B cell (primary cell): Measurements from ENCODE around the gene WDR43. TPM values are rescaled to one million over a fixed set of nuclear protein-coding genes. Genes with fewer than 3 reads are reported as not detected.

Experiments used
- ATAC-seq: fragments of 200-7000 bp; cut with Tn5 transposase; one replicate; pipeline ENCODE4 v1.10.0; 2021; ENCODE audit warnings: low read depth, mild to moderate bottlenecking, moderate number of reproducible peaks, moderate library complexity
- CTCF ChIA-PET: fragments of 350-600 bp; sonication (Branson Sonifier 250); formaldehyde crosslinking; loops from one replicate; lab custom pipeline; 2021; ENCODE audit warnings: antibody characterized with exemption, inconsistent platforms; lab: Charles Lee
- POLR2A ChIA-PET: fragments of 350-600 bp; sonication (Branson Sonifier 250); formaldehyde crosslinking; loops from one replicate; lab custom pipeline; 2021; ENCODE audit warnings: antibody characterized with exemption; lab: Charles Lee
- DNase-seq: peaks from one replicate; pipeline ENCODE4 v3.0.0; 2013
- H2AFZ ChIP-seq: 2 replicates; pipeline ENCODE4 v1.6.1; 2012; ENCODE audit warnings: mild to moderate bottlenecking, low read depth, low read length; ENCODE audit not compliant: insufficient read depth, poor library complexity, severe bottlenecking
- H3K27ac ChIP-seq, 2 donors: 1 replicate in 1 of 2; 2 replicates in 1 of 2; pipeline ENCODE4 v1.5.1; 2012 to 2013; ENCODE audit warnings: low read length in 2 of 2, mild to moderate bottlenecking in 2 of 2, moderate library complexity in 1 of 2
- H3K27me3 ChIP-seq, 4 experiments: fragments of 200-600 bp in 1 of 4; sonication (generic) in 1 of 4; replicated peaks in 1 of 4; 1 replicate in 2 of 4; 2 replicates in 2 of 4; pipeline versions ENCODE4 v1.6.1 to v1.7.0; 2013 to 2016; ENCODE audit warnings: low read length in 3 of 4, mild to moderate bottlenecking in 2 of 4, mixed read lengths in 1 of 4, moderate library complexity in 1 of 4; ENCODE audit not compliant: insufficient read depth in 4 of 4, control insufficient read depth in 3 of 4; ENCODE audit errors: control extremely low read depth in 1 of 4
- H3K36me3 ChIP-seq, 2 experiments: replicated peaks in 1 of 2; 1 replicate in 1 of 2; 2 replicates in 1 of 2; pipeline versions ENCODE4 v1.6.1 to v1.7.1; 2013; ENCODE audit warnings: low read length in 1 of 2; ENCODE audit not compliant: insufficient read depth in 2 of 2, control insufficient read depth in 1 of 2; ENCODE audit errors: control extremely low read depth in 1 of 2, extremely low read depth in 1 of 2
- H3K4me1 ChIP-seq, 2 donors: fragments of 200-600 bp in 1 of 2; sonication (generic) in 1 of 2; 1 replicate in 1 of 2; 2 replicates in 1 of 2; pipeline versions ENCODE4 v1.5.1 to v1.6.1; 2013 to 2017; ENCODE audit warnings: low read length in 2 of 2; ENCODE audit not compliant: control insufficient read depth in 2 of 2, insufficient read depth in 2 of 2
- H3K4me2 ChIP-seq: replicated peaks from 2 replicates; pipeline ENCODE3; 2012; ENCODE audit warnings: mild to moderate bottlenecking, low read depth, low read length; ENCODE audit not compliant: poor library complexity, severe bottlenecking
- H3K4me3 ChIP-seq, 5 experiments: fragments of 200-600 bp in 1 of 5; sonication (generic) in 1 of 5; 1 replicate in 3 of 5; 2 replicates in 2 of 5; pipeline versions ENCODE4 v1.5.1 to v1.7.0; 2011 to 2016; ENCODE audit warnings: low read length in 4 of 5, mild to moderate bottlenecking in 4 of 5, low read depth in 2 of 5, control low read depth in 1 of 5, moderate library complexity in 1 of 5; ENCODE audit not compliant: insufficient read depth in 1 of 5; ENCODE audit errors: control extremely low read depth in 1 of 5, extremely low read depth in 1 of 5
- H3K79me2 ChIP-seq: fragments of 200-600 bp; sonication (generic); one replicate; pipeline ENCODE4 v1.6.0; 2016; ENCODE audit warnings: low read length; ENCODE audit not compliant: control insufficient read depth, insufficient read depth
- H3K9ac ChIP-seq: fragments of 200-600 bp; sonication (generic); 2 replicates; pipeline ENCODE4 v1.6.1; 2017; ENCODE audit warnings: mild to moderate bottlenecking, low read length, moderate library complexity
- H3K9me3 ChIP-seq, 3 donors: one replicate each; pipeline versions ENCODE4 v1.6.1 to v1.7.1; 2013; ENCODE audit warnings: low read length in 2 of 3; ENCODE audit not compliant: control insufficient read depth in 2 of 3, insufficient read depth in 1 of 3; ENCODE audit errors: control extremely low read depth in 1 of 3
- H4K20me1 ChIP-seq: 2 replicates; pipeline ENCODE4 v1.6.0; 2012; ENCODE audit warnings: mild to moderate bottlenecking, low read length; ENCODE audit not compliant: insufficient read depth, control insufficient read depth, poor library complexity, severe bottlenecking
- H3K27ac Mint-ChIP-seq: one replicate; pipeline ENCODE4 v1.8.0; 2021; ENCODE audit warnings: mixed read lengths
- H3K27me3 Mint-ChIP-seq: one replicate; pipeline ENCODE4 v1.8.0; 2021; ENCODE audit warnings: mixed read lengths
- H3K4me1 Mint-ChIP-seq: one replicate; pipeline ENCODE4 v1.8.0; 2021; ENCODE audit warnings: mixed read lengths
- H3K4me3 Mint-ChIP-seq: one replicate; pipeline ENCODE4 v1.8.0; 2021; ENCODE audit warnings: mixed read lengths
- H3K9me3 Mint-ChIP-seq: one replicate; pipeline ENCODE4 v1.8.0; 2022; ENCODE audit warnings: mixed read lengths; ENCODE audit not compliant: insufficient read depth
- EZH2 ChIP-seq: IDR thresholded peaks from 2 replicates; pipeline ENCODE4 v1.6.1; 2012; ENCODE audit warnings: borderline replicate concordance, low read depth, mild to moderate bottlenecking, moderate library complexity, low read length; ENCODE audit not compliant: insufficient read depth, poor library complexity, severe bottlenecking
- WGBS: methylation state at CpG from one replicate; pipeline ENCODE4 v1.1.5; 2013; ENCODE audit warnings: missing lambda C conversion rate; ENCODE audit not compliant: insufficient coverage; 5-methylcytosine and 5-hydroxymethylcytosine counted together
- intact Hi-C: fragments of 100-400 bp; cut with micrococcal nuclease; formaldehyde crosslinking; loops from one replicate; pipeline ENCODE4 v1.10.0; 2022
- polyA plus RNA-seq: library from polyadenylated mRNA; depleted of rRNA; stranded (reverse); fragments of >200 nt; gene quantifications from 2 replicates; pipeline ENCODE4 v1.2.3, GENCODE V29; 2012
- total RNA-seq, 2 donors: library from RNA; stranded (reverse); fragments of 120-200 nt in 1 of 2; gene quantifications; 1 replicate in 1 of 2; 2 replicates in 1 of 2; pipeline versions ENCODE4 v1.2.3 to v1.2.4, GENCODE V29; 2013 to 2022
- TF ChIP-seq, protein P1 (sequence below): fragments of 200-600 bp; IDR thresholded peaks from one replicate; pipeline ENCODE4 v1.8.0; 2022; ENCODE audit warnings: antibody characterized with exemption, mild to moderate bottlenecking

The WDR43 gene
- total and polyA plus RNA-seq, 2 donors (not counting 1 experiment from before 2014, with no cell fraction given) = 22.5 to 51.0 TPM

DNA sequence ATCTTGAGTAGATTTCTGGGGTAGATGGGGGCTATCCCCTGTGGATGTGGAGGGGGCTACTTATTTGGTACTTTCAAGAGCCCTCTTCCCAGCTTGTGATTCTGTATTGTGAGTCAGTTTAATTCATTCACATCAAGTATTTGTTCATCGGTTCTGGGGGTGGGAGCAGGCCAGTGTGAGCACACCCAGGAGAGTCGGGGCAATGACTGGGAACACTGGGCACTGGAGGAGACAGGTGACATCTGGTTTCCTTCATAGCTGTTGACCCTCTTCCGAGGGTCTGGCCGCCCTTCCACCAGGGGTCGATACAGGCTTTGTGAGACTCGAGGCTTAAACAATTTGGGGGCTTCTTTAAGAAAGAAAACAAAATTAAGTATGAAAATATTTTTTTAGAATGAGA is 84.1 kb downstream of the WDR43 start:
- Histone ChIP-seq H3K9me3 (no peaks in the 10 kb centered on the region), H3K9ac (no peak overlapping the region), H3K4me3 (no peak overlapping the region), H3K27ac (no peak overlapping the region), H3K4me1 (no peaks in the 10 kb centered on the region), H2AFZ (no peak overlapping the region), H3K27me3 (no peaks in the 10 kb centered on the region), H4K20me1 (no peaks in the 10 kb centered on the region), H3K4me2 (no peak overlapping the region), H3K36me3 (no peaks in the 10 kb centered on the region), H3K79me2 (no peaks in the 10 kb centered on the region)
- Mint-ChIP-seq H3K9me3 (no peaks in the 10 kb centered on the region), H3K4me1 (no peaks in the 10 kb centered on the region), H3K27ac (no peak overlapping the region), H3K27me3 (no peaks in the 10 kb centered on the region), H3K4me3 (no peak overlapping the region)
- 90% methylated on average over 3 of the region's 6 CpGs for WGBS
- ChIA-PET CTCF (interaction anchor here (0.7 kb wide), 1 partner anchor 330 kb away, joined by 3 read pairs; no protein-coding TSS in a partner anchor), POLR2A (no interaction called here)
- ATAC-seq = no peak
- TF ChIP-seq, protein P1, sequence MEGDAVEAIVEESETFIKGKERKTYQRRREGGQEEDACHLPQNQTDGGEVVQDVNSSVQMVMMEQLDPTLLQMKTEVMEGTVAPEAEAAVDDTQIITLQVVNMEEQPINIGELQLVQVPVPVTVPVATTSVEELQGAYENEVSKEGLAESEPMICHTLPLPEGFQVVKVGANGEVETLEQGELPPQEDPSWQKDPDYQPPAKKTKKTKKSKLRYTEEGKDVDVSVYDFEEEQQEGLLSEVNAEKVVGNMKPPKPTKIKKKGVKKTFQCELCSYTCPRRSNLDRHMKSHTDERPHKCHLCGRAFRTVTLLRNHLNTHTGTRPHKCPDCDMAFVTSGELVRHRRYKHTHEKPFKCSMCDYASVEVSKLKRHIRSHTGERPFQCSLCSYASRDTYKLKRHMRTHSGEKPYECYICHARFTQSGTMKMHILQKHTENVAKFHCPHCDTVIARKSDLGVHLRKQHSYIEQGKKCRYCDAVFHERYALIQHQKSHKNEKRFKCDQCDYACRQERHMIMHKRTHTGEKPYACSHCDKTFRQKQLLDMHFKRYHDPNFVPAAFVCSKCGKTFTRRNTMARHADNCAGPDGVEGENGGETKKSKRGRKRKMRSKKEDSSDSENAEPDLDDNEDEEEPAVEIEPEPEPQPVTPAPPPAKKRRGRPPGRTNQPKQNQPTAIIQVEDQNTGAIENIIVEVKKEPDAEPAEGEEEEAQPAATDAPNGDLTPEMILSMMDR = no peak
- TF ChIP-seq EZH2 = no peak
- intact Hi-C loops = no loop called here
- DNase-seq = no peak

DNA sequence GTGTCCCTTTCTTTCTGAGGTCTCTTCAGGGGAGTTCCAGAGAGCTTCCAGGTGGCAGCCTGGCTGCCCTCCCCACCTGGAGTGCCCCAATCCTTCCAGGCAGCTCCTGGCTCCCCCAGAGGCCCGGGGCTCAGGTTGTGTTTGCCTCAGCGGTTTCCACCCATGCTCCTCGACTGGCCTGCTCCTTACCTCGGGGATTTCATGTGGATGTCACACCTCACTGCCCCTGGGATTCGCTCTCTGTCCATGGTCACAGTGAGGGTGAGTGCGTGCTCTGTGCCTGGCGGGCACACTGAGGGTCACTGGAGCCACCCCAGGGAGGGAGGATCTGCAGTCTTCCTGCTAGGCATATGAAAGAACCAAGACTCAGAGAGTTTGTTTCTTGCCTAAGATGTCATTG is 84.6 kb downstream of the WDR43 start:
- CTCF ChIA-PET = interaction anchor here (0.7 kb wide), 1 partner anchor 329 kb away, joined by 3 read pairs; no protein-coding TSS in a partner anchor
- Histone ChIP-seq H3K27ac (no peak overlapping the region), H3K9me3 (no peaks in the 10 kb centered on the region), H3K4me3 (no peak overlapping the region), H3K4me2 (no peak overlapping the region), H4K20me1 (no peaks in the 10 kb centered on the region), H3K79me2 (no peaks in the 10 kb centered on the region), H3K36me3 (no peaks in the 10 kb centered on the region), H3K9ac (no peak overlapping the region), H2AFZ (no peak overlapping the region), H3K4me1 (no peaks in the 10 kb centered on the region), H3K27me3 (no peaks in the 10 kb centered on the region)
- H3K4me3 Mint-ChIP-seq = no peak overlapping the region
- H3K27ac Mint-ChIP-seq = no peak overlapping the region
- POLR2A ChIA-PET = no interaction called here
- no peaks in the 10 kb centered on the region for H3K27me3 Mint-ChIP-seq
- no peaks in the 10 kb centered on the region for H3K9me3 Mint-ChIP-seq
- WGBS = 85% methylated on average over 7 of the region's 7 CpGs
- intact Hi-C loops = no loop called here
- ATAC-seq = no peak
- no peaks in the 10 kb centered on the region for H3K4me1 Mint-ChIP-seq
- TF ChIP-seq, protein P1 = no peak
- DNase-seq = no peak
